HG03025 (cell line): ENCODE results near the gene KCNN3.

Source experiments
- ATAC-seq: cut with Tn5 transposase; IDR thresholded peaks from one replicate; pipeline ENCODE4 v1.9.1; 2021; ENCODE audit warnings: mild to moderate bottlenecking, moderate library complexity; ENCODE audit not compliant: unreplicated experiment, low FRiP score

Gene KCNN3

GRCh38 chr1:154821083-154821482, 49.0 kb downstream of the KCNN3 start:
- ATAC-seq = no peak

GRCh38 chr1:154820646-154821045, 49.4 kb downstream of the KCNN3 start:
- ATAC-seq = no peak

GRCh38 chr1:154819628-154820590, 50.2 kb downstream of the KCNN3 start:
- ATAC-seq = no peak

- no peak for ATAC-seq
These were observed 51.2 kb downstream of the KCNN3 start for GRCh38 chr1:154818911-154819310.

GRCh38 chr1:154816937-154817336, 53.1 kb downstream of the KCNN3 start:
- ATAC-seq = no peak

GRCh38 chr1:154816369-154816768, 53.7 kb downstream of the KCNN3 start:
- no peak for ATAC-seq

- ATAC-seq = no peak
These were observed 56.1 kb downstream of the KCNN3 start for GRCh38 chr1:154813846-154814505.

GRCh38 chr1:154813300-154813816, 56.7 kb downstream of the KCNN3 start:
- no peak for ATAC-seq

GRCh38 chr1:154812877-154813276, 57.2 kb downstream of the KCNN3 start:
- no peak for ATAC-seq

- ATAC-seq = no peak
These were observed 59.5 kb downstream of the KCNN3 start for GRCh38 chr1:154810571-154810970.

- ATAC-seq = no peak
These were observed 60.4 kb downstream of the KCNN3 start for GRCh38 chr1:154809436-154810413.

- no peak for ATAC-seq
These were observed 61.2 kb downstream of the KCNN3 start for GRCh38 chr1:154808909-154809262.

GRCh38 chr1:154808261-154808908, 61.7 kb downstream of the KCNN3 start:
- no peak for ATAC-seq

- ATAC-seq = peak; percentile 52
These were observed 63.0 kb downstream of the KCNN3 start for GRCh38 chr1:154807048-154807591.

- no peak for ATAC-seq
These were observed 63.7 kb downstream of the KCNN3 start for GRCh38 chr1:154806333-154806732.

- no peak for ATAC-seq
These were observed 66.8 kb downstream of the KCNN3 start for GRCh38 chr1:154802982-154803920.

GRCh38 chr1:154802336-154802969, 67.6 kb downstream of the KCNN3 start:
- ATAC-seq = no peak
